OCI-LY1 (cell line): ENCODE measurements around the gene MAP2K6.

Source experiments
- H2AFZ ChIP-seq: fragments of 200-600 bp; sonication (generic), shearing (Covaris generic); 2 replicates; pipeline ENCODE4 v1.6.0; 2014; ENCODE audit warnings: antibody characterized with exemption, mild to moderate bottlenecking, low read length
- H3F3A ChIP-seq: fragments of 200-600 bp; sonication (generic), shearing (Covaris generic); 2 replicates; pipeline ENCODE4 v1.6.0; 2014; ENCODE audit warnings: mild to moderate bottlenecking, antibody characterized with exemption, low read length, moderate library complexity; ENCODE audit not compliant: insufficient read depth
- H3K27ac ChIP-seq: fragments of 200-600 bp; sonication (generic); 2 replicates; pipeline ENCODE4 v1.5.1; 2014; ENCODE audit warnings: low read length, mixed run types, mild to moderate bottlenecking, low read depth; ENCODE audit not compliant: poor library complexity, severe bottlenecking
- H3K27me3 ChIP-seq: fragments of 200-600 bp; sonication (generic); 2 replicates; pipeline ENCODE4 v1.6.0; 2014; ENCODE audit warnings: antibody characterized with exemption, mild to moderate bottlenecking, low read length, moderate library complexity; ENCODE audit not compliant: insufficient read depth
- H3K36me3 ChIP-seq: fragments of 200-600 bp; sonication (generic); 2 replicates; pipeline ENCODE4 v1.6.1; 2014; ENCODE audit warnings: mild to moderate bottlenecking, antibody characterized with exemption, low read length, moderate library complexity, mixed read lengths; ENCODE audit not compliant: insufficient read depth
- H3K4me1 ChIP-seq: fragments of 200-600 bp; sonication (generic); 2 replicates; pipeline ENCODE4 v1.5.1; 2014; ENCODE audit warnings: mild to moderate bottlenecking, low read length, moderate library complexity; ENCODE audit not compliant: insufficient read depth, severe bottlenecking
- H3K4me2 ChIP-seq: fragments of 200-600 bp; sonication (generic), shearing (Covaris generic); 2 replicates; pipeline ENCODE4 v1.6.1; 2014; ENCODE audit warnings: low read length
- H3K4me3 ChIP-seq: fragments of 200-600 bp; sonication (generic); 2 replicates; pipeline ENCODE4 v1.5.1; 2014; ENCODE audit warnings: low read length, low read depth, mild to moderate bottlenecking, mixed read lengths; ENCODE audit not compliant: poor library complexity, severe bottlenecking
- H3K79me2 ChIP-seq: fragments of 200-600 bp; shearing (Covaris generic); 2 replicates; pipeline ENCODE4 v1.6.1; 2016; ENCODE audit warnings: mixed run types, low read length, mixed read lengths; ENCODE audit not compliant: insufficient read depth
- H3K9ac ChIP-seq: fragments of 200-600 bp; sonication (generic), shearing (Covaris generic); 2 replicates; pipeline ENCODE4 v1.6.1; 2014; ENCODE audit warnings: mild to moderate bottlenecking, low read length, mixed read lengths
- H3K9me2 ChIP-seq: fragments of 200-600 bp; sonication (generic), shearing (Covaris generic); 2 replicates; pipeline ENCODE4 v1.6.1; 2014; ENCODE audit warnings: low read depth, mild to moderate bottlenecking, low read length, mixed read lengths
- H3K9me3 ChIP-seq: fragments of 200-600 bp; shearing (Covaris generic); 2 replicates; pipeline ENCODE4 v1.6.1; 2014; ENCODE audit warnings: low read length, mixed read lengths
- H4K20me1 ChIP-seq: fragments of 200-600 bp; sonication (generic), shearing (Covaris generic); 2 replicates; pipeline ENCODE4 v1.6.0; 2016; ENCODE audit warnings: mild to moderate bottlenecking, low read length; ENCODE audit not compliant: insufficient read depth
- CTCF ChIP-seq: fragments of 200-600 bp; sonication (generic), shearing (Covaris generic); IDR thresholded peaks from 2 replicates; pipeline ENCODE4 v1.5.1; 2017; ENCODE audit warnings: mild to moderate bottlenecking, antibody characterized with exemption, low read length, moderate library complexity, mixed read lengths
- EZH2 ChIP-seq: fragments of 200-600 bp; sonication (generic), shearing (Covaris generic); IDR thresholded peaks from 2 replicates; pipeline ENCODE4 v1.8.0; 2017; ENCODE audit warnings: borderline replicate concordance, mixed run types, mild to moderate bottlenecking, antibody characterized with exemption, low read length, moderate library complexity, mixed read lengths

Gene MAP2K6

GRCh38 chr17:69551212-69552010, 136.9 kb downstream of the MAP2K6 start:
- Histone ChIP-seq H2AFZ (no peak overlapping the region), H3K4me1 (peaks cover 12% of the 10 kb centered on the region), H3K79me2 (no peaks in the 10 kb centered on the region), H3K36me3 (no peaks in the 10 kb centered on the region), H3K4me3 (no peak overlapping the region), H3K9me3 (no peaks in the 10 kb centered on the region), H3K9ac (no peak overlapping the region), H3K4me2 (no peak overlapping the region), H4K20me1 (no peaks in the 10 kb centered on the region), H3K9me2 (no peaks in the 10 kb centered on the region), H3K27me3 (no peaks in the 10 kb centered on the region), H3F3A (no peaks in the 10 kb centered on the region), H3K27ac (no peak overlapping the region)
- TF ChIP-seq EZH2 (no peak), CTCF (no peak)

DNA sequence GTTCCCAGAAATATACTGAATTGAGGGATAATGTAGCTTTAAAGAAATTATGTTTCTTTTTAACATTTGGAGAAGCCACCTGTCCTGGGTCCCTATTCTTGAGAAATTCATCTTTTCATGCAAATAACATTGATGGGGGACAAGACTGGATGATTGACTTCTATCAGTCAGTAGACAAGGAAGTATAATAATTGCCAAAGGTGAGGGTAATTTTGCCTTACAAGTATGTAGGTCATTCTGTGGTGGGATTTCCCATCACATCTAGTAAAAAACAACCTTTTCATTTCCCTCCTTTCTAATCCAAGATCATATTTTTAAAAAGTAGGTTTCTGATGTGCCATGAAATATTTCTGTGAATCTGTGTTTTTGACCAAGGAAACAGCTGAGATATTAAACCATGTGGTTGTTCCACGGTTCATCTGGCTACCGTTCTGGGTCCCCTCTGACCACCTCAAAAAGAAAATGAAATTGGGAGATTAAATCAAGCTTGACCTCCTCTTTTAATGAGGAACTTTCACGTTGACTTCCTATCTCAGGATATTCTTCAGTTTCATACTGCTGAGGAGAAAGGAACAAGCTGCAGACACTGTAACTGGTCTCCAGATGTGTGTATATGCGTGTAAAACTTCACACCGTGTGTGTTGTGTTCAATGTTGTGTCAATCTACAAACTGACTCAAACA, 138.6 kb downstream of the MAP2K6 start:
- Histone ChIP-seq H3K9me2 (no peaks in the 10 kb centered on the region), H3K4me3 (no peak overlapping the region), H3K4me1 (peaks cover 4% of the 10 kb centered on the region), H3F3A (no peaks in the 10 kb centered on the region), H4K20me1 (no peaks in the 10 kb centered on the region), H3K79me2 (no peaks in the 10 kb centered on the region), H2AFZ (no peak overlapping the region), H3K27me3 (no peaks in the 10 kb centered on the region), H3K36me3 (no peaks in the 10 kb centered on the region), H3K9ac (no peak overlapping the region), H3K27ac (no peak overlapping the region), H3K9me3 (no peaks in the 10 kb centered on the region), H3K4me2 (no peak overlapping the region)
- TF ChIP-seq EZH2 (no peak), CTCF (no peak)

GRCh38 chr17:69555056-69555455, 140.6 kb downstream of the MAP2K6 start:
- Histone ChIP-seq H2AFZ (no peak overlapping the region), H3K27me3 (no peaks in the 10 kb centered on the region), H3K9me2 (no peaks in the 10 kb centered on the region), H3K4me1 (no peaks in the 10 kb centered on the region), H4K20me1 (no peaks in the 10 kb centered on the region), H3K4me3 (no peak overlapping the region), H3K4me2 (no peak overlapping the region), H3K27ac (no peak overlapping the region), H3K9ac (no peak overlapping the region), H3K36me3 (no peaks in the 10 kb centered on the region), H3K79me2 (no peaks in the 10 kb centered on the region), H3K9me3 (no peaks in the 10 kb centered on the region), H3F3A (no peaks in the 10 kb centered on the region)
- TF ChIP-seq EZH2 (no peak), CTCF (no peak)
